ENCODE results near the gene PAPOLB. TPM values are rescaled to one million over a fixed set of nuclear protein-coding genes. Genes with fewer than 3 reads are reported as not detected.

Gene PAPOLB
- total RNA-seq, 5 donors from 2014 or later (not counting 1 experiment from before 2014, with no cell fraction given): not detected

DNA sequence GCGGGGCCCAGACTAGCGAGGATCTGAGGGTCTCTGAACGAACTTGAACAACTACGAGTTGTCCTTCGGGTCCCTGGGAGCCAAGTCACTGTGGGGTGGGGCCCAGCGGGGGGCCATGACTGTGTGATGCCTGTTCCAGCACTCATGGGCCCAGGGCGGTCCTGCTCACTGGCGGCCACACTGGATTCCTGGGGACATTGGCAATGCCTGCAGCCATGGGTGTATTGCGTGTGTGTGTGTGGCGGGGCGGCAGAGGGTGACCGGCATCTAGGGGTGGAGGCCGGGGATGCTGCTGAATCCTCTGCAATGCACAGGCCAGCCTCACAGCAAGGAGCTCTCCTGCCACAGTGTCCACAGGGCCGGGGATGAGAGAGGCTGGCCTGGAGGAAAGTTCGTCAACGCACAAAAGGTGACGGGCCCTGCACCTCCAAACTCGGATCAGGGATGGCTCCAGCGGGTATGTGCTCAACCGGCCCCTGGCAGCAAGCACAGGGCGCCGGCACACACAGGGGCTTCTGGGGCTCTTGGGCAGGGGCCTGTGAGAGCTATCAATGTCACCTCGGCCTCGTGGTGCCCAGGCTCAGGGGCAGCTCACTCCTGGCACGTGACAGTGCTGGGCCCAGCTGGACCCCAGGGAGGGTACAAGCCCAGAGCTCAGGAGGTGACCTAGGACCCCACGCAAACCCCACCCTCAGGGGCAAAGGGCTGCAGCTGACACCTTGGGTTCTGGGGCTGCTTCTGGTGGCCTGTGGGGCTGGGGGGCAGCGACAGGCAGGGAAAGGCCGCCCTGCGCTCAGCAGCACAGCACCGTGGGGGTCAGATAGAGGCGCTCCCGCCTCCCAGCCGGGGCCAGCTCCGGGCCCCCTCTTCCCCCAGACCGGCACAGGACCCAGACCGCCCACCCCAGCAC is 27.9 kb downstream of the PAPOLB start:
- Histone ChIP-seq H3K4me3 (ENCODE audit: control insufficient read depth in 1 of 2, extremely low read depth in 1 of 2, low read length in 1 of 2) (no peak overlapping the region), H3K36me3 (ENCODE audit: control insufficient read depth in 2 of 2, extremely low read depth in 1 of 2, insufficient read depth in 1 of 2, low read length in 1 of 2) (no peaks in the 10 kb centered on the region), H3K4me1 (ENCODE audit: control insufficient read depth in 1 of 2, extremely low read depth in 1 of 2, insufficient read depth in 2 of 2, low read length in 2 of 2) (no peaks in the 10 kb centered on the region), H3K27me3 (replicated peaks in 1 of 2; ENCODE audit: control insufficient read depth in 2 of 2, extremely low read depth in 1 of 2, insufficient read depth in 2 of 2, low read length in 1 of 2) (peaks cover 0 to 14% of the 10 kb centered on the region in 2 experiments), H3K9me3 (no peaks in the 10 kb centered on the region), H3K27ac (ENCODE audit: low read length) (no peak overlapping the region)
- H3K36me3 Mint-ChIP-seq: no peaks in the 10 kb centered on the region
- ChIA-PET POLR2A (no interaction called here), CTCF (interaction anchor here in 1 of 2 donors (0.9 kb wide), 1 partner anchor 34 kb away, joined by 4 read pairs; no protein-coding TSS in a partner anchor)
- H3K4me1 Mint-ChIP-seq: peaks cover 4 to 8% (median 4%) of the 10 kb centered on the region in 3 donors
- DNase-seq (no peak), ATAC-seq (replicated peaks in 1 of 4) (no peak)
- H3K27me3 Mint-ChIP-seq: no peaks in the 10 kb centered on the region
- no peaks in the 10 kb centered on the region for H3K9me3 Mint-ChIP-seq
- WGBS (ENCODE audit: insufficient coverage): 81% methylated on average over 25 of the region's 36 CpGs
- no peak overlapping the region for H3K4me3 Mint-ChIP-seq
- H3K27ac Mint-ChIP-seq: no peak overlapping the region

DNA sequence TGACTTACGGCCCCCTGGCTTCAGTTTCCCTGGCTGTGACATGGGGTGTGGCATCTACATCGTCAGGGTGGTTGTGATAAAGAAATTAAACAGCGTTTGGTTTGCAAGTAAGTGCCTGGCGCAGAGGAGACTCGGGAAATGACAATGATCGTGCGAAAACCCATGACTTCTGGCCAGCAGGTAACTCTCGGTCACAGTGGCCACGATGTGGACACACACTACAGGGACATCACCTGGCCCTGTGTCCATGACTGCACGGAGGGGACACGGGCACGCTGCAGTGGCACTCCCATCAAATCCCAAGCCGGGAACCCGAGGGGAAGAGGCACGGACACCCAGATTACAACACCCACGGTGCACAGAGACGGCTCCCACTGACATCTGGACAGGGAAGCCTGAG is 28.7 kb downstream of the PAPOLB start:
- ATAC-seq (replicated peaks in 1 of 4) (no peak), DNase-seq (no peak)
- H3K36me3 ChIP-seq (ENCODE audit: control insufficient read depth in 2 of 2, extremely low read depth in 1 of 2, insufficient read depth in 1 of 2, low read length in 1 of 2): no peaks in the 10 kb centered on the region
- Mint-ChIP-seq H3K9me3 (no peaks in the 10 kb centered on the region), H3K36me3 (no peaks in the 10 kb centered on the region), H3K27me3 (no peaks in the 10 kb centered on the region), H3K4me3 (no peak overlapping the region), H3K27ac (no peak overlapping the region), H3K4me1 (peaks cover 4 to 8% (median 4%) of the 10 kb centered on the region in 3 donors)
- H3K4me1 ChIP-seq (ENCODE audit: control insufficient read depth in 1 of 2, extremely low read depth in 1 of 2, insufficient read depth in 2 of 2, low read length in 2 of 2): no peaks in the 10 kb centered on the region
- H3K27ac ChIP-seq (ENCODE audit: low read length): no peak overlapping the region
- no peaks in the 10 kb centered on the region for H3K9me3 ChIP-seq
- H3K27me3 ChIP-seq (replicated peaks in 1 of 2; ENCODE audit: control insufficient read depth in 2 of 2, extremely low read depth in 1 of 2, insufficient read depth in 2 of 2, low read length in 1 of 2): peaks cover 0 to 9% of the 10 kb centered on the region in 2 experiments
- POLR2A ChIA-PET: no interaction called here
- H3K4me3 ChIP-seq (ENCODE audit: control insufficient read depth in 1 of 2, extremely low read depth in 1 of 2, low read length in 1 of 2): no peak overlapping the region
- CTCF ChIA-PET: no interaction called here
- WGBS (ENCODE audit: insufficient coverage): 73% methylated on average over 13 of the region's 17 CpGs

DNA sequence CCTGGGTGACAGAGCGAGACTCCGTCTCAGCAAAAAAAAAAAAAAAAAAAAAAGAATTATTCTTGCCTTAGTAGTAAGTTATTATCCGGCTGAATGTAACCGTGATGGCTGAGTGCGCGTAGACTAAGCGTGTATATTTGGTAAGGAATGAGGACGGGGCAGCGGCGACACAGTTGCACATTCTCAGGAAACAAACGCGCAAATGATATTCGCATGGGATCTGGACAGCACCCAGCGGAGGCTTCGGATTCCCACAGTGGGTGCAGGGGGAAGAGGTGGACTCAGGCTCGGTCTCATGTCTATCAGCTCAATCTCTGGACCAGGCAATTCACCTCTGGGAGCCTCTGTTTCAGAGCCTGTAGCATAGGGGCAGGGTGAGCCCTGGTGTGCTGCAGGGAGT is 29.1 kb downstream of the PAPOLB start:
- Histone ChIP-seq H3K27me3 (replicated peaks in 1 of 2; ENCODE audit: control insufficient read depth in 2 of 2, extremely low read depth in 1 of 2, insufficient read depth in 2 of 2, low read length in 1 of 2) (peaks cover 0 to 7% of the 10 kb centered on the region in 2 experiments), H3K27ac (ENCODE audit: low read length) (no peak overlapping the region), H3K4me1 (ENCODE audit: control insufficient read depth in 1 of 2, extremely low read depth in 1 of 2, insufficient read depth in 2 of 2, low read length in 2 of 2) (no peaks in the 10 kb centered on the region), H3K4me3 (ENCODE audit: control insufficient read depth in 1 of 2, extremely low read depth in 1 of 2, low read length in 1 of 2) (no peak overlapping the region), H3K9me3 (no peaks in the 10 kb centered on the region), H3K36me3 (ENCODE audit: control insufficient read depth in 2 of 2, extremely low read depth in 1 of 2, insufficient read depth in 1 of 2, low read length in 1 of 2) (no peaks in the 10 kb centered on the region)
- ChIA-PET CTCF (no interaction called here), POLR2A (no interaction called here)
- Mint-ChIP-seq H3K4me3 (no peak overlapping the region), H3K27me3 (no peaks in the 10 kb centered on the region), H3K4me1 (peaks cover 4 to 8% (median 4%) of the 10 kb centered on the region in 3 donors), H3K27ac (no peak overlapping the region), H3K36me3 (no peaks in the 10 kb centered on the region), H3K9me3 (no peaks in the 10 kb centered on the region)
- DNase-seq: no peak
- no peak for ATAC-seq (replicated peaks in 1 of 4)
- 97% methylated on average over 16 of the region's 16 CpGs for WGBS (ENCODE audit: insufficient coverage)

DNA sequence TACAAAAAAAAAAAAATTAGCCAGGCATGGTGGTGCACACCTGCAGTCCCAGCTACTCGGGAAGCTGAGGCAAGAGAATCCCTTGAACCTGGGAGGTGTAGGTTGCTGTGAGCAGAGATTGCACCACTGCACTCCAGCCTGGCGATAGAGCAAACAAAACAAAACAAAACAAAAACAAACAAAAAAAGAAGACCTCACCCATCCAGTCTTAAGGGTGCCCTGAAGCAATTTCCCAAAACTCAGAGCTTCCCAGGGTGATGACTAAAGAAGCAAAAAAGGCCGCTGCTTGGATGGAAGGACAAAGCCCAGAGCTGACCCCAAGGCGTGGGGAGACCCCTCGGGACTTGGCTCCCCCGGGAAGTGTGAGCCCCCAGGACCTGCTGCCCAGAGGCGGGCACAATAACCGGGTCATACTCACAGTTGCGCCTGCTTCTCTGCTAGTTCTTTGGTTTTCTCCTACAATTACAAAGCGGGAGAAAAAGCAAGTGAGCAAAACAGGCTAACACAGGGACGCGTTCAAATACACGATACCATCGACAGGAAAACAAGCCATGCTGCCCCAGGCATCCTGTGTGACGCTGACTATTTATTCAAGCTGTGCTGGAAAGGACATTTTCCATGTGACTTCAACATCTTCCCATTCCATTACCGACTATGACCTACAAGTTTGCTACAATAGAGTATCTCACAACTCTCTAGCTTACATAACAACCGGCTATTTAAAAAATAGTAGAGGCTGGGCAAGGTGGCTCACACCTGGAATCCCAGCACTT is 29.9 kb downstream of the PAPOLB start:
- ATAC-seq (replicated peaks in 1 of 4) (no peak), DNase-seq (no peak)
- ChIA-PET POLR2A (interaction anchor here in 1 of 2 donors (0.6 kb wide), 1 partner anchor 1414 kb away, joined by 3 read pairs; no protein-coding TSS in a partner anchor), CTCF (interaction anchor here (0.7 kb wide), 3 partner anchors 52 to 862 kb away, joined by 3 to 4 read pairs (median 4); partner anchors contain the start of gene RADIL (in 1 of the 2))
- H3K4me1 Mint-ChIP-seq: peaks cover 4 to 8% (median 4%) of the 10 kb centered on the region in 3 donors
- H3K9me3 Mint-ChIP-seq: no peaks in the 10 kb centered on the region
- Histone ChIP-seq H3K36me3 (ENCODE audit: control insufficient read depth in 2 of 2, extremely low read depth in 1 of 2, insufficient read depth in 1 of 2, low read length in 1 of 2) (no peaks in the 10 kb centered on the region), H3K4me1 (ENCODE audit: control insufficient read depth in 1 of 2, extremely low read depth in 1 of 2, insufficient read depth in 2 of 2, low read length in 2 of 2) (no peaks in the 10 kb centered on the region), H3K4me3 (ENCODE audit: control insufficient read depth in 1 of 2, extremely low read depth in 1 of 2, low read length in 1 of 2) (no peak overlapping the region), H3K9me3 (no peaks in the 10 kb centered on the region), H3K27ac (ENCODE audit: low read length) (no peak overlapping the region), H3K27me3 (replicated peaks in 1 of 2; ENCODE audit: control insufficient read depth in 2 of 2, extremely low read depth in 1 of 2, insufficient read depth in 2 of 2, low read length in 1 of 2) (peaks cover 0 to 5% of the 10 kb centered on the region in 2 experiments)
- 92% methylated on average over 13 of the region's 17 CpGs for WGBS (ENCODE audit: insufficient coverage)
- no peak overlapping the region for H3K27ac Mint-ChIP-seq
- H3K4me3 Mint-ChIP-seq: no peak overlapping the region
- no peaks in the 10 kb centered on the region for H3K27me3 Mint-ChIP-seq
- no peaks in the 10 kb centered on the region for H3K36me3 Mint-ChIP-seq

DNA sequence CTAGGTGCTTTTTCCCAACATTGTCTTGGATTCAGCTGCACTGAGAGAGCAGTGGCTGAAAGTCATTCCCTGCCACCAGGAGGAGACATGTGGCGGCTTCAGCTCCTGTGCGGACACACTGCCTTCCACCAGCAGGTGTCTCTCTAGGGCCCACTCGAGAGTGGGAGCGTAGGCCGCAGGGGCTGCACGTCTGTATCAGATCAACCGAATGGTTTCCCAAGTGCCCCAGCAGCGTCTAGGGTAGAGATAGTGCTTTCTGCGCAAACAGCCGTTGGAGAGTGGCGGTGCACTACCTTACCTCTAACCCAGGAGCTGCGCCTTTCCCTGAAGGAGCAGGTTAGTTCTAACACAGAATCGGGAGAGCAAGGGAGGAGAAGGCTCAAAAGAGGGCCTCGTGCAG is 31.7 kb downstream of the PAPOLB start:
- peak; percentile 67 to 97 (median 80) for ATAC-seq (replicated peaks in 1 of 4)
- peak in 34 of 35 experiments; percentile 20 to 65 (median 43) for DNase-seq
- Mint-ChIP-seq H3K27me3 (no peaks in the 10 kb centered on the region), H3K9me3 (no peaks in the 10 kb centered on the region), H3K4me3 (no peak overlapping the region), H3K27ac (no peak overlapping the region), H3K4me1 (peaks cover 4 to 8% (median 4%) of the 10 kb centered on the region in 3 donors), H3K36me3 (no peaks in the 10 kb centered on the region)
- ChIA-PET CTCF (interaction anchor here in 1 of 2 donors (0.5 kb wide), 1 partner anchor 255 kb away, joined by 3 read pairs; no protein-coding TSS in a partner anchor), POLR2A (no interaction called here)
- 36% methylated on average over 11 of the region's 14 CpGs for WGBS (ENCODE audit: insufficient coverage)
- Histone ChIP-seq H3K36me3 (ENCODE audit: control insufficient read depth in 2 of 2, extremely low read depth in 1 of 2, insufficient read depth in 1 of 2, low read length in 1 of 2) (no peaks in the 10 kb centered on the region), H3K9me3 (no peaks in the 10 kb centered on the region), H3K27ac (ENCODE audit: low read length) (no peak overlapping the region), H3K27me3 (replicated peaks in 1 of 2; ENCODE audit: control insufficient read depth in 2 of 2, extremely low read depth in 1 of 2, insufficient read depth in 2 of 2, low read length in 1 of 2) (peaks cover 0 to 5% of the 10 kb centered on the region in 2 experiments), H3K4me1 (ENCODE audit: control insufficient read depth in 1 of 2, extremely low read depth in 1 of 2, insufficient read depth in 2 of 2, low read length in 2 of 2) (no peaks in the 10 kb centered on the region), H3K4me3 (ENCODE audit: control insufficient read depth in 1 of 2, extremely low read depth in 1 of 2, low read length in 1 of 2) (no peak overlapping the region)

DNA sequence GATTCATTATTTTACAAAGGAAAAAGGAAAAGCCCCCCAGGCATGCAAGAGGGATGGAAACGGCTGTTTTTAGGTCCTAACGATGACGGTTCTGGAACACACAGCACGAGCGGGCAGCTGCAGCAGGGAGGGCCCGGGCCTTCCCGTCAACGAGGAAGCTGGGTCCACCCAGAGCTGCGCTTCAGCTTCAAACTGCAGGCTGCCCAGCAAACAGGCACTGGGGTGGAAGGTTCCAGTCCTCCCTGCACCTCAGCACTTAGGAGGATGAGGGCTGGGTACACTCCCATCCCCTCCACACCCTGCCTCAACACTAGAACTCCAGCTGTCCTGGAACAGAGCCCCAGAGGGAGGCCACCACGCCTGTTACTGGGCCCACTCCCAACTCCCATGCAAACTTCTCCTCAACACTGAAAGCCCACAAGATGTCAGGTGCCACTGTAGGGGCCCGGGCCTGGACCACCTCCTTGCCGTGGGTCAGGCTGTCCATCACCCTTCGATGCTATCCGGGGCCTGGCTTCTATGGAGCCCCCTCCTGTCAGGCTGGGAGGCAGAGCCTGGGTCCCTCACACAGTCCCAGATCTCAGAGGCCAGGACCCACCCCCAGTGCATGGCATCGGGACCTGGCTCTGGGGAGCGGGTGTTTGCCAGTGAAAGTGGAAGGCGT is 33.0 kb downstream of the PAPOLB start:
- ChIA-PET POLR2A (no interaction called here), CTCF (no interaction called here)
- Mint-ChIP-seq H3K4me3 (no peak overlapping the region), H3K9me3 (no peaks in the 10 kb centered on the region), H3K27ac (no peak overlapping the region), H3K4me1 (peaks cover 4 to 8% (median 4%) of the 10 kb centered on the region in 3 donors), H3K36me3 (no peaks in the 10 kb centered on the region), H3K27me3 (peaks cover 0 to under 1% of the 10 kb centered on the region in 2 donors)
- DNase-seq (no peak), ATAC-seq (replicated peaks in 1 of 4) (no peak)
- WGBS (ENCODE audit: insufficient coverage): 94% methylated on average over 17 of the region's 17 CpGs
- Histone ChIP-seq H3K27me3 (replicated peaks in 1 of 2; ENCODE audit: control insufficient read depth in 2 of 2, extremely low read depth in 1 of 2, insufficient read depth in 2 of 2, low read length in 1 of 2) (peaks cover 0 to 16% of the 10 kb centered on the region in 2 experiments), H3K27ac (ENCODE audit: low read length) (no peak overlapping the region), H3K36me3 (ENCODE audit: control insufficient read depth in 2 of 2, extremely low read depth in 1 of 2, insufficient read depth in 1 of 2, low read length in 1 of 2) (no peaks in the 10 kb centered on the region), H3K4me3 (ENCODE audit: control insufficient read depth in 1 of 2, extremely low read depth in 1 of 2, low read length in 1 of 2) (no peak overlapping the region), H3K4me1 (ENCODE audit: control insufficient read depth in 1 of 2, extremely low read depth in 1 of 2, insufficient read depth in 2 of 2, low read length in 2 of 2) (no peaks in the 10 kb centered on the region), H3K9me3 (no peaks in the 10 kb centered on the region)
